ENCODE measurements around the gene PTPN23.

PTPN23 gene

GRCh38 chr3:47424434-47425382 is 43.9 kb downstream of the PTPN23 start:
- ChIA-PET POLR2A (interaction anchor here (1.9 kb wide), 1 partner anchor 44 kb away, joined by 4 read pairs; the partner anchor contains the start of gene PTPN23), CTCF (no interaction called here)
- TF ChIP-seq SP1 (IDR thresholded peaks at IDR 0.05) (no peak), NFRKB (IDR thresholded peaks at IDR 0.05) (no peak), L3MBTL2 (conservative IDR thresholded peaks at IDR 0.05) (no peak), SUZ12 (IDR thresholded peaks at IDR 0.05) (no peak), BHLHE40 (IDR thresholded peaks at IDR 0.05; ENCODE audit: borderline replicate concordance) (no peak), ELF4 (IDR thresholded peaks at IDR 0.05) (no peak), FOXM1 (IDR thresholded peaks at IDR 0.05; ENCODE audit: borderline replicate concordance) (no peak), ARNT (IDR thresholded peaks at IDR 0.05) (no peak), FOXK2 (IDR thresholded peaks at IDR 0.05) (no peak), ZNF384 (IDR thresholded peaks at IDR 0.05) (no peak), FOXA1 (IDR thresholded peaks at IDR 0.05) (no peak), LEF1 (IDR thresholded peaks at IDR 0.05; ENCODE audit: borderline replicate concordance) (no peak)
- no peak for DNase-seq (ENCODE audit: extremely low spot score)

GRCh38 chr3:47425383-47425778 is 44.6 kb downstream of the PTPN23 start:
- POLR2A ChIA-PET = interaction anchor here (1.9 kb wide), 1 partner anchor 45 kb away, joined by 4 read pairs; the partner anchor contains the start of gene PTPN23

DNA sequence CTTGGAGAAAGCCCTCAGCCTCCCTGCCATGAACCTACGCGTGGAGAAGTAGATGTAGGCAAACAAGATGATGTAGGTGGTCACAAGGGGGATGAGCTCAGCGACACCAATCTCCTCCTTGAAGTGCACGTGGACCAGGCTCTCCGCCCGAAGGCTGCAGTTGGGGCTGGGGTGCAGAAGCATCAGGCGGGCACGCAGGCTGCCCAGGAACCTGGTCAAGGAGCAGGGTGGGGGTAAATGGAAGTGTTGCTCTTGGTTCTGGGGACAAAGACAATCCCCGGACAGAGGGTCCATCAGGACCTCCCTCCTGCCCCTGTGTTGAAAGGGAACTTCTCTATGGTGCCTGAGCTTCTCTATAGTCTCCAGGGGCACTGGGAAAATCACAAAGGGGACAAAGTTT is 45.1 kb downstream of the PTPN23 start:
- TF ChIP-seq CTBP1 (IDR thresholded peaks at IDR 0.05; ENCODE audit: borderline replicate concordance) = no peak
- no peak for TF ChIP-seq ARNT (IDR thresholded peaks at IDR 0.05)
- TF ChIP-seq BHLHE40 (IDR thresholded peaks at IDR 0.05; ENCODE audit: borderline replicate concordance) = no peak
- no peak for TF ChIP-seq SUZ12 (IDR thresholded peaks at IDR 0.05)
- TF ChIP-seq ELF4 (IDR thresholded peaks at IDR 0.05) = no peak
- TF ChIP-seq FOXM1 (IDR thresholded peaks at IDR 0.05; ENCODE audit: borderline replicate concordance) = no peak
- TF ChIP-seq TARDBP (IDR thresholded peaks at IDR 0.05) = no peak
- TF ChIP-seq FOXA1 (IDR thresholded peaks at IDR 0.05) = no peak
- TF ChIP-seq, protein P1, sequence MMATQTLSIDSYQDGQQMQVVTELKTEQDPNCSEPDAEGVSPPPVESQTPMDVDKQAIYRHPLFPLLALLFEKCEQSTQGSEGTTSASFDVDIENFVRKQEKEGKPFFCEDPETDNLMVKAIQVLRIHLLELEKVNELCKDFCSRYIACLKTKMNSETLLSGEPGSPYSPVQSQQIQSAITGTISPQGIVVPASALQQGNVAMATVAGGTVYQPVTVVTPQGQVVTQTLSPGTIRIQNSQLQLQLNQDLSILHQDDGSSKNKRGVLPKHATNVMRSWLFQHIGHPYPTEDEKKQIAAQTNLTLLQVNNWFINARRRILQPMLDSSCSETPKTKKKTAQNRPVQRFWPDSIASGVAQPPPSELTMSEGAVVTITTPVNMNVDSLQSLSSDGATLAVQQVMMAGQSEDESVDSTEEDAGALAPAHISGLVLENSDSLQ (IDR thresholded peaks at IDR 0.05) = no peak
- POLR2A ChIA-PET = interaction anchor here (1.9 kb wide), 1 partner anchor 45 kb away, joined by 4 read pairs; the partner anchor contains the start of gene PTPN23
- no peak for DNase-seq (ENCODE audit: extremely low spot score)
- CTCF ChIA-PET = no interaction called here

More at GRCh38 chr3:47425383-47425778, 44.6 kb downstream of the PTPN23 start:
- TF ChIP-seq CTBP1 (IDR thresholded peaks at IDR 0.05; ENCODE audit: borderline replicate concordance) (no peak), FOXA1 (IDR thresholded peaks at IDR 0.05) (no peak), LEF1 (IDR thresholded peaks at IDR 0.05; ENCODE audit: borderline replicate concordance) (no peak), ELF4 (IDR thresholded peaks at IDR 0.05) (no peak), ARNT (IDR thresholded peaks at IDR 0.05) (no peak)
- CTCF ChIA-PET = no interaction called here
- no peak for DNase-seq (ENCODE audit: extremely low spot score)

DNA sequence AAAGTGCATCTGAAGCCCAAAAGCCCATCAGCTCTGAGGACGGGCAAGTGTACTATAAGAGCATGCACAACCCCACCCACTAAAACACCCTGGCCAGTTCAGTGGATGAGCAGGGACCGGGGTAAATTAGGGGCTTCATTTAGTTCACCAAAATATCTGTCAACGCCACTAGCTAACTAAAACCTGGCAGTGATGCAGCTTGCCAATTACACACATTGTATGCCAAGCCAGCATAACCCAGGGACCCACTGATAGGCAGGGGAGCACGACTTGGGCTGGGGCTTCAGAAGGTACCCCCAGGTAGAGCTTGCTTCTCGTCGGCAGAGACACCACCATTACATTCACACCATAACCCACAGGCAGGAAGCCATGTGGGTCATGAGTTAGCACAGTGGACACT is 47.0 kb downstream of the PTPN23 start:
- DNase-seq (ENCODE audit: extremely low spot score) = no peak
- TF ChIP-seq TARDBP (IDR thresholded peaks at IDR 0.05) (no peak), FOXA1 (IDR thresholded peaks at IDR 0.05) (no peak), NFRKB (IDR thresholded peaks at IDR 0.05) (no peak), LEF1 (IDR thresholded peaks at IDR 0.05; ENCODE audit: borderline replicate concordance) (no peak), SUZ12 (IDR thresholded peaks at IDR 0.05) (no peak), L3MBTL2 (conservative IDR thresholded peaks at IDR 0.05) (no peak), FOXK2 (IDR thresholded peaks at IDR 0.05) (no peak), HDGF (IDR thresholded peaks at IDR 0.05; ENCODE audit: borderline replicate concordance) (no peak), ZNF384 (IDR thresholded peaks at IDR 0.05) (no peak), SP1 (IDR thresholded peaks at IDR 0.05) (no peak), FOXM1 (IDR thresholded peaks at IDR 0.05; ENCODE audit: borderline replicate concordance) (no peak), CTBP1 (IDR thresholded peaks at IDR 0.05; ENCODE audit: borderline replicate concordance) (no peak), ARNT (IDR thresholded peaks at IDR 0.05) (no peak), BHLHE40 (IDR thresholded peaks at IDR 0.05; ENCODE audit: borderline replicate concordance) (no peak), ELF4 (IDR thresholded peaks at IDR 0.05) (no peak)
- TF ChIP-seq, protein P1 (IDR thresholded peaks at IDR 0.05) = no peak
- CTCF ChIA-PET = no interaction called here
- POLR2A ChIA-PET = no interaction called here

- DNase-seq (ENCODE audit: extremely low spot score) = no peak
- TF ChIP-seq CTBP1 (IDR thresholded peaks at IDR 0.05; ENCODE audit: borderline replicate concordance) (no peak), HDGF (IDR thresholded peaks at IDR 0.05; ENCODE audit: borderline replicate concordance) (no peak)
- TF ChIP-seq, protein P1 (IDR thresholded peaks at IDR 0.05) = no peak
- ChIA-PET CTCF (interaction anchor here (0.6 kb wide), 1 partner anchor 337 kb away, joined by 4 read pairs; no protein-coding TSS in a partner anchor), POLR2A (interaction anchor here (0.9 kb wide), 1 partner anchor 48 kb away, joined by 4 read pairs; the partner anchor contains the start of gene PTPN23)
Measured at GRCh38 chr3:47428662-47429061, 47.8 kb downstream of the PTPN23 start.
